GM10266 (cell line): ENCODE measurements around the gene ZNF394.

Source experiments
- DNase-seq: peaks from one replicate; pipeline ENCODE4 v3.0.0; 2012; ENCODE audit errors: extremely low spot score
- CTCF ChIP-seq: IDR thresholded peaks from 2 replicates; pipeline ENCODE4 v1.5.1; 2012; ENCODE audit warnings: mild to moderate bottlenecking, low read depth; ENCODE audit not compliant: control insufficient read depth, insufficient read depth; ENCODE audit errors: missing control alignments

The ZNF394 gene

GRCh38 chr7:99457650-99458493 lies 42.2 kb downstream of the ZNF394 start:
- no peak for DNase-seq
- TF ChIP-seq CTCF = no peak

- TF ChIP-seq CTCF = no peak
- DNase-seq = no peak
Observed at GRCh38 chr7:99457050-99457649, 42.9 kb downstream of the ZNF394 start.

DNA sequence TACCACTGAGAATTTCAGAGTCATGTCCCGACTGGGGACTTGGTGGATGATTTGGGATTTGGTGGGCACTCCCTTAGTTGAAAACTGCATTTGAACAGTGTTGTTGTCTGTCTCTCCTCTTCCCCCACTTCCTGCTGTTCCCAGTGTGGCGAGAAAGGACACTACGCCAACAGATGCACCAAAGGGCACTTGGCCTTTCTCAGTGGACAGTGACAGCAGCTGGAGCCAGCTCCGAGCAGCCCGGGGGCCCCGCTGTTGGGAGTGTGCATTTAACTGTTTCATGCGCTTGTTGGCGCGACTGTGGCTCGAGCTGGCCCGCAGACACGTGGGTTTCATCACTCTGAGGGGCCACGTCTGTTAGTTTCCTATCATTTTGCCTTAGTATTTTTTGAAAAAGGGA lies 43.8 kb downstream of the ZNF394 start:
- TF ChIP-seq CTCF = no peak

DNA sequence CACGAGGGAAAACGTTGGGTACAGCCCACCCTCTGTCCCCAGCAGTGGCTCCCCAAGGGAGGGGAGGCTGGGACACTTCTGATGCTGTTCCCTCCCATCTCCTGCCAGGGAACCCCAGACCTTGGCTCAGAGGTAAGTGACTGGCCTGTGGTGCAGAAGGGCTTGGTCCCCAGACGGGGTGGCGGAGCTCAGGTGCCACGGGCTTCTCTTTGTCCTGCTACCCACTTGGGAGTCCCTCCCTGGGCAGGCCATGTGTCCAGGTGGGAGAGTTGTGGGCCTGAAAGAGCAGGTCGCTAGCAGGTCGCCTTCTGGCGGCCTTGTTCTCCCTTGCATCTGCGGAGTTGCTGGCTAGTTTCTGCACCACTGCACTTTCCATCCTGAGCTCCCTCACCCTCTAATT lies 44.2 kb downstream of the ZNF394 start:
- TF ChIP-seq CTCF = no peak
- no peak for DNase-seq

More for the DNA sequence above, 43.8 kb downstream of the ZNF394 start:
- no peak for DNase-seq

- no peak for TF ChIP-seq CTCF
- no peak for DNase-seq
Observed at GRCh38 chr7:99453105-99453504, 47.0 kb downstream of the ZNF394 start.

- DNase-seq = no peak
- TF ChIP-seq CTCF = no peak
Observed at GRCh38 chr7:99452541-99452940, 47.5 kb downstream of the ZNF394 start.

DNA sequence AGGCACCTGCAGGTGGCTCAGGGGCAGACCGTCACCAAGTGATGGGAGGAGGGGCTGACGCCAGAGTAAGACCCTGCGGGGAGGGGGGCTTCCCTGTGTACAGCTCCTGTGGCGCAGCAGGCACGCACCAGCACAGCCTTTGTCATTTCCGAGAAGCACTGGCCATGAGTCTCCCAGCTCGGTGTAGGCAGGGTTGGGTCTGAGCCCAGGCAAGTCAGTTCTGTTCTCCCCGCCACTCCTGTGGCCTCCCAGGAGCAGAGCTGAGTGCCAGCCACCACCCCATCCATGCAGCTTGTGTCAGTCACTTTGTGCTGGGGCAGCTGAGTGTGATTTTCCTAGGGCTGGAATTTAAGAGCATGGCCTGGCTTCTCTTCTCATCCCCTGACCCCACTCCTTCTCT lies 48.1 kb downstream of the ZNF394 start:
- no peak for TF ChIP-seq CTCF

More for the DNA sequence above, 48.1 kb downstream of the ZNF394 start:
- no peak for DNase-seq
